HEK293 (cell line): ENCODE measurements around the gene CD81.

ENCODE experiments used
- CTCF ChIA-PET: fragments of 350-600 bp; formaldehyde crosslinking; extraction: SDS; loops from one replicate; lab custom pipeline; 2021; ENCODE audit warnings: antibody characterized with exemption; lab: Yijun Ruan, JAX
- POLR2A ChIA-PET: fragments of 300-600 bp; formaldehyde crosslinking; extraction: SDS; loops from one replicate; lab custom pipeline; 2020; ENCODE audit warnings: antibody characterized with exemption, inconsistent platforms; lab: Yijun Ruan, JAX
- H3K27ac ChIP-seq: fragments of 200-500 bp; sonication (Bioruptor generic); 2 replicates; pipeline ENCODE4 v1.5.1; 2014; ENCODE audit warnings: low read depth, low read length, control low read depth, inconsistent platforms; ENCODE audit errors: extremely low read depth
- H3K36me3 ChIP-seq, 2 experiments: fragments of 200-500 bp in 1 of 2; sonication (Bioruptor generic) in 1 of 2; 1 replicate in 1 of 2; 2 replicates in 1 of 2; pipeline ENCODE4 v1.5.1; 2014 to 2017; ENCODE audit warnings: inconsistent platforms in 2 of 2, low read length in 2 of 2; ENCODE audit not compliant: control insufficient read depth in 2 of 2, insufficient read depth in 1 of 2
- H3K4me1 ChIP-seq: fragments of 200-500 bp; sonication (Bioruptor generic); 2 replicates; pipeline ENCODE4 v1.5.1; 2014; ENCODE audit warnings: mild to moderate bottlenecking, low read length, inconsistent platforms; ENCODE audit not compliant: control insufficient read depth, insufficient read depth
- H3K4me3 ChIP-seq: 2 replicates; pipeline ENCODE4 v1.5.1; 2011; ENCODE audit warnings: low read depth, mild to moderate bottlenecking, control low read depth, low read length, moderate library complexity
- H3K9me3 ChIP-seq: fragments of 200-500 bp; sonication (Bioruptor generic); 2 replicates; pipeline ENCODE4 v1.5.1; 2014; ENCODE audit warnings: low read depth, low read length, inconsistent platforms; ENCODE audit not compliant: control insufficient read depth, insufficient read depth
- EGR2 ChIP-seq: fragments of 450-650 bp; formaldehyde crosslinking; IDR thresholded peaks from 2 replicates; pipeline ENCODE4 v1.5.1; 2016; ENCODE audit warnings: low read depth, missing biosample characterization, missing genetic modification characterization
- GFI1B ChIP-seq: fragments of 450-650 bp; formaldehyde crosslinking; IDR thresholded peaks from 2 replicates; pipeline ENCODE4 v1.5.1; 2016; ENCODE audit warnings: missing biosample characterization, missing genetic modification characterization
- KLF1 ChIP-seq: fragments of 450-650 bp; formaldehyde crosslinking; IDR thresholded peaks from 2 replicates; pipeline ENCODE4 v1.5.1; 2016; ENCODE audit warnings: missing biosample characterization, missing genetic modification characterization
- KLF17 ChIP-seq: fragments of 450-650 bp; formaldehyde crosslinking; IDR thresholded peaks from 2 replicates; pipeline ENCODE4 v1.5.1; 2016; ENCODE audit warnings: missing biosample characterization, missing genetic modification characterization
- OVOL3 ChIP-seq: fragments of 450-650 bp; formaldehyde crosslinking; IDR thresholded peaks from 2 replicates; pipeline ENCODE4 v1.5.1; 2016; ENCODE audit warnings: missing biosample characterization, missing genetic modification characterization
- ZBTB8A ChIP-seq: fragments of 450-650 bp; formaldehyde crosslinking; IDR thresholded peaks from 2 replicates; pipeline ENCODE4 v1.5.1; 2016; ENCODE audit warnings: missing biosample characterization, missing genetic modification characterization
- ZNF10 ChIP-seq: fragments of 450-650 bp; formaldehyde crosslinking; IDR thresholded peaks from 2 replicates; pipeline ENCODE4 v1.5.1; 2017; ENCODE audit warnings: missing biosample characterization, missing genetic modification characterization
- ZNF114 ChIP-seq: fragments of 450-650 bp; formaldehyde crosslinking; IDR thresholded peaks from 2 replicates; pipeline ENCODE4 v1.5.0; 2017; ENCODE audit warnings: missing biosample characterization, missing genetic modification characterization
- ZNF138 ChIP-seq: fragments of 450-650 bp; formaldehyde crosslinking; IDR thresholded peaks from 2 replicates; pipeline ENCODE4 v1.5.1; 2016; ENCODE audit warnings: missing biosample characterization, missing genetic modification characterization, borderline replicate concordance
- ZNF266 ChIP-seq: fragments of 450-650 bp; formaldehyde crosslinking; IDR thresholded peaks from 2 replicates; pipeline ENCODE4 v1.5.1; 2016; ENCODE audit warnings: missing biosample characterization, missing genetic modification characterization, low read depth
- ZNF280D ChIP-seq: fragments of 450-650 bp; formaldehyde crosslinking; IDR thresholded peaks from 2 replicates; pipeline ENCODE4 v1.5.1; 2016; ENCODE audit warnings: missing biosample characterization, missing genetic modification characterization
- ZNF37A ChIP-seq: fragments of 450-650 bp; IDR thresholded peaks from 2 replicates; pipeline ENCODE4 v1.5.1; 2018; ENCODE audit warnings: missing biosample characterization, missing genetic modification characterization
- ZNF426 ChIP-seq: fragments of 450-650 bp; formaldehyde crosslinking; IDR thresholded peaks from 2 replicates; pipeline ENCODE4 v1.5.1; 2017; ENCODE audit warnings: missing biosample characterization, missing genetic modification characterization, mild to moderate bottlenecking, inconsistent platforms, moderate library complexity
- ZNF510 ChIP-seq: fragments of 450-650 bp; formaldehyde crosslinking; IDR thresholded peaks from 2 replicates; pipeline ENCODE4 v1.5.1; 2018; ENCODE audit warnings: mild to moderate bottlenecking, missing genetic modification characterization, missing biosample characterization; ENCODE audit not compliant: insufficient replicate concordance
- ZNF585B ChIP-seq: fragments of 450-650 bp; formaldehyde crosslinking; IDR thresholded peaks from 2 replicates; pipeline ENCODE4 v1.5.1; 2016; ENCODE audit warnings: missing biosample characterization, missing genetic modification characterization
- ZNF610 ChIP-seq: fragments of 450-650 bp; formaldehyde crosslinking; IDR thresholded peaks from 2 replicates; pipeline ENCODE4 v1.5.1; 2016; ENCODE audit warnings: missing biosample characterization, missing genetic modification characterization, borderline replicate concordance
- ZNF707 ChIP-seq: fragments of 450-650 bp; formaldehyde crosslinking; IDR thresholded peaks from 2 replicates; pipeline ENCODE4 v1.5.1; 2016; ENCODE audit warnings: missing biosample characterization, missing genetic modification characterization
- ZNF768 ChIP-seq: fragments of 450-650 bp; formaldehyde crosslinking; IDR thresholded peaks from 2 replicates; pipeline ENCODE4 v1.5.1; 2018; ENCODE audit warnings: missing biosample characterization, mild to moderate bottlenecking, missing genetic modification characterization
- ZSCAN4 ChIP-seq: fragments of 450-650 bp; formaldehyde crosslinking; IDR thresholded peaks from 2 replicates; pipeline ENCODE4 v1.5.1; 2017; ENCODE audit warnings: missing biosample characterization, missing genetic modification characterization

The CD81 gene

GRCh38 chr11:2342981-2343380 lies 34.1 kb upstream of the CD81 start:
- no peaks in the 10 kb centered on the region for H3K9me3 ChIP-seq
- H3K27ac ChIP-seq, result no peak overlapping the region
- ChIA-PET POLR2A (interaction anchor here (1.3 kb wide), 1 partner anchor 34 kb away, joined by 5 read pairs; no protein-coding TSS in a partner anchor), CTCF (interaction anchor here (0.6 to 1.4 kb wide), 3 partner anchors 37 to 145 kb away, joined by 3 to 9 read pairs (median 3); no protein-coding TSS in a partner anchor)
- H3K4me1 ChIP-seq, result no peaks in the 10 kb centered on the region
- H3K36me3 ChIP-seq, result no peaks in the 10 kb centered on the region
- TF ChIP-seq ZBTB8A (tag by site-specific recombination), result no peak
- TF ChIP-seq ZNF37A (tag by site-specific recombination), result no peak
- TF ChIP-seq ZNF768 (tag by site-specific recombination), result no peak
- no peak for TF ChIP-seq ZNF707
- TF ChIP-seq ZNF266 (tag by site-specific recombination), result no peak
- no peak for TF ChIP-seq KLF17
- no peak for TF ChIP-seq ZNF585B (tag by site-specific recombination)
- TF ChIP-seq OVOL3, result no peak
- no peak for TF ChIP-seq ZNF426 (tag by site-specific recombination)
- TF ChIP-seq GFI1B (tag by site-specific recombination), result no peak
- TF ChIP-seq EGR2 (tag by site-specific recombination), result no peak
- H3K4me3 ChIP-seq, result no peak overlapping the region

- ChIA-PET CTCF (interaction anchor here (0.6 kb wide), 1 partner anchor 309 kb away, joined by 3 read pairs; no protein-coding TSS in a partner anchor), POLR2A (interaction anchor here (1.3 kb wide), 1 partner anchor 33 kb away, joined by 5 read pairs; no protein-coding TSS in a partner anchor)
- no peak overlapping the region for H3K27ac ChIP-seq
- no peaks in the 10 kb centered on the region for H3K9me3 ChIP-seq
- H3K4me1 ChIP-seq, result no peaks in the 10 kb centered on the region
- TF ChIP-seq ZSCAN4, result no peak
- no peak for TF ChIP-seq ZNF138 (tag by site-specific recombination)
- TF ChIP-seq ZNF510 (tag by site-specific recombination), result no peak
- TF ChIP-seq KLF1 (tag by site-specific recombination), result no peak
- no peak for TF ChIP-seq ZNF610 (tag by site-specific recombination)
- no peak for TF ChIP-seq ZNF114 (tag by site-specific recombination)
- H3K4me3 ChIP-seq, result no peak overlapping the region
- H3K36me3 ChIP-seq, result no peaks in the 10 kb centered on the region
These were observed 33.6 kb upstream of the CD81 start for GRCh38 chr11:2343502-2343901.

- Histone ChIP-seq H3K36me3 (no peaks in the 10 kb centered on the region), H3K4me3 (no peak overlapping the region)
These were observed 32.1 kb upstream of the CD81 start for GRCh38 chr11:2345050-2345449.

More at GRCh38 chr11:2345050-2345449, 32.1 kb upstream of the CD81 start:
- no peaks in the 10 kb centered on the region for H3K9me3 ChIP-seq
- CTCF ChIA-PET, result interaction anchor here (1.2 kb wide), 1 partner anchor 76 kb away, joined by 3 read pairs; no protein-coding TSS in a partner anchor
- TF ChIP-seq ZNF10 (peak; percentile 90), ZNF280D (no peak)
- H3K4me1 ChIP-seq, result no peaks in the 10 kb centered on the region
- POLR2A ChIA-PET, result no interaction called here
- no peak overlapping the region for H3K27ac ChIP-seq
